ENCODE data around the gene GLI1. TPM values are rescaled to one million over a fixed set of nuclear protein-coding genes. Genes with fewer than 3 reads are reported as not detected.

Gene GLI1
- total RNA-seq, 1 experiment from 2014 or later: 4.0 TPM

- DNase-seq (ENCODE audit: low read depth): no peak
Measured at GRCh38 chr12:57518176-57518919, 58.8 kb downstream of the GLI1 start.

- no peak for DNase-seq (ENCODE audit: low read depth)
Measured at GRCh38 chr12:57518920-57519795, 59.6 kb downstream of the GLI1 start.

GRCh38 chr12:57519796-57520052, 60.1 kb downstream of the GLI1 start:
- DNase-seq (ENCODE audit: low read depth): peak; percentile 37

- DNase-seq (ENCODE audit: low read depth): peak; percentile 97
Measured at GRCh38 chr12:57520053-57520818, 60.7 kb downstream of the GLI1 start, which contains the start of gene DDIT3. Gene DDIT3 (minus strand): TSS chr12:57520514. CDS start chr12:57517406, 3,108 bp downstream.

- no peak for DNase-seq (ENCODE audit: low read depth)
Measured at GRCh38 chr12:57521525-57522010, 62.0 kb downstream of the GLI1 start.

Small RNAs within 50 kb of the gene (small RNA-seq; reads per million reads assigned to genes)
- not detected for gene MIR616
- not detected for gene RNU6-879P

Other genes with a start within 250 kb of the GLI1 start
- gene NXPH4, start 243.0 kb upstream of the GLI1 start, total RNA-seq (2014; rRNA removed; shearing (Covaris generic)): 11.9 and 17.1 TPM in 2 replicates
- gene SHMT2, start 230.1 kb upstream of the GLI1 start, total RNA-seq (2014; rRNA removed; shearing (Covaris generic)): 263 and 293 TPM in 2 replicates
- gene STAC3, start 208.6 kb upstream of the GLI1 start, total RNA-seq (2014; rRNA removed; shearing (Covaris generic)): 0.10 and 0.27 TPM in 2 replicates
- gene R3HDM2, start 28.7 kb upstream of the GLI1 start, total RNA-seq (2014; rRNA removed; shearing (Covaris generic)): 7.4 and 13.0 TPM in 2 replicates
- gene INHBC, start 25.0 kb upstream of the GLI1 start, total RNA-seq (2014; rRNA removed; shearing (Covaris generic)): 0.13 and 0.37 TPM in 2 replicates
- gene INHBE, start 4.5 kb upstream of the GLI1 start, total RNA-seq (2014; rRNA removed; shearing (Covaris generic)): 1.4 and 2.1 TPM in 2 replicates
- gene ARHGAP9, start 20.1 kb downstream of the GLI1 start, total RNA-seq (2014; rRNA removed; shearing (Covaris generic)): 2.2 and 3.3 TPM in 2 replicates
- gene MARS1, start 28.3 kb downstream of the GLI1 start, total RNA-seq (2014; rRNA removed; shearing (Covaris generic)): 282 and 304 TPM in 2 replicates
- gene DDIT3, start 60.7 kb downstream of the GLI1 start, total RNA-seq (2014; rRNA removed; shearing (Covaris generic)): 11.8 and 12.7 TPM in 2 replicates
- gene MBD6, start 63.0 kb downstream of the GLI1 start, total RNA-seq (2014; rRNA removed; shearing (Covaris generic)): 4.9 and 9.5 TPM in 2 replicates
- 79.5 and 87.1 TPM in 2 replicates for gene DCTN2, start 87.4 kb downstream of the GLI1 start, total RNA-seq (2014; rRNA removed; shearing (Covaris generic))
- not detected in 2 replicates for gene KIF5A, start 90.3 kb downstream of the GLI1 start, total RNA-seq (2014; rRNA removed; shearing (Covaris generic))
- 21.3 and 27.5 TPM in 2 replicates for gene PIP4K2C, start 131.4 kb downstream of the GLI1 start, total RNA-seq (2014; rRNA removed; shearing (Covaris generic))
- gene DTX3, start 145.0 kb downstream of the GLI1 start, total RNA-seq (2014; rRNA removed; shearing (Covaris generic)): 11.3 and 16.7 TPM in 2 replicates
- 5.7 and 6.0 TPM in 2 replicates for gene ARHGEF25, start 151.7 kb downstream of the GLI1 start, total RNA-seq (2014; rRNA removed; shearing (Covaris generic))
- 23.6 and 34.1 TPM in 2 replicates for gene B4GALNT1, start 173.4 kb downstream of the GLI1 start, total RNA-seq (2014; rRNA removed; shearing (Covaris generic))
- gene OS9, start 234.3 kb downstream of the GLI1 start, total RNA-seq (2014; rRNA removed; shearing (Covaris generic)): 78.0 and 78.9 TPM in 2 replicates

Data from HT1080 (cell line).